ENCODE results near the gene SLC6A6. TPM values are rescaled to one million over a fixed set of nuclear protein-coding genes. Genes with fewer than 3 reads are reported as not detected.

SLC6A6 gene
- total RNA-seq, 1 donor from 2014 or later, result 14.3 TPM

GRCh38 chr3:14440531-14441239, 38.3 kb downstream of the SLC6A6 start:
- peak; percentile 18 for ATAC-seq
- intact Hi-C loops (cut with DNase I), result no loop called here
- DNase-seq (ENCODE audit: missing footprints), result no peak

GRCh38 chr3:14441240-14441919, 39.0 kb downstream of the SLC6A6 start:
- intact Hi-C loops (cut with DNase I), result no loop called here
- peak; percentile 10 for ATAC-seq
- no peak for DNase-seq (ENCODE audit: missing footprints)

GRCh38 chr3:14441920-14442300, 39.5 kb downstream of the SLC6A6 start:
- DNase-seq (ENCODE audit: missing footprints) (no peak), ATAC-seq (no peak)
- intact Hi-C loops (cut with DNase I), result no loop called here

- intact Hi-C loops (cut with DNase I), result loop anchor here (2.0 kb wide), 1 partner anchor 34 kb away; no protein-coding TSS in a partner anchor
- no peak for ATAC-seq
- DNase-seq (ENCODE audit: missing footprints), result no peak
Observed at GRCh38 chr3:14444380-14444779, 42.0 kb downstream of the SLC6A6 start.

GRCh38 chr3:14445773-14446172, 43.4 kb downstream of the SLC6A6 start:
- DNase-seq (ENCODE audit: missing footprints), result no peak
- intact Hi-C loops (cut with DNase I), result loop anchor here (2.0 kb wide), 1 partner anchor 35 kb away; no protein-coding TSS in a partner anchor
- no peak for ATAC-seq

GRCh38 chr3:14446988-14447570, 44.7 kb downstream of the SLC6A6 start:
- DNase-seq (ENCODE audit: missing footprints) (no peak), ATAC-seq (no peak)
- intact Hi-C loops (cut with DNase I), result no loop called here

GRCh38 chr3:14448063-14448462, 45.7 kb downstream of the SLC6A6 start:
- DNase-seq (ENCODE audit: missing footprints) (no peak), ATAC-seq (no peak)
- intact Hi-C loops (cut with DNase I), result no loop called here

- intact Hi-C loops (cut with DNase I), result no loop called here
- DNase-seq (ENCODE audit: missing footprints) (no peak), ATAC-seq (no peak)
Observed at GRCh38 chr3:14448756-14449727, 46.6 kb downstream of the SLC6A6 start.

GRCh38 chr3:14450506-14450905, 48.1 kb downstream of the SLC6A6 start:
- ATAC-seq (no peak), DNase-seq (ENCODE audit: missing footprints) (no peak)
- intact Hi-C loops (cut with DNase I), result no loop called here

GRCh38 chr3:14450922-14451606, 48.7 kb downstream of the SLC6A6 start:
- DNase-seq (ENCODE audit: missing footprints) (no peak), ATAC-seq (no peak)
- intact Hi-C loops (cut with DNase I), result no loop called here

- ATAC-seq, result peak; percentile 61
- intact Hi-C loops (cut with DNase I), result loop anchor here (2.0 kb wide), 1 partner anchor 49 kb away; the partner anchor contains the start of gene SLC6A6
- DNase-seq (ENCODE audit: missing footprints), result no peak
Observed at GRCh38 chr3:14451844-14452739, 49.7 kb downstream of the SLC6A6 start.

- intact Hi-C loops (cut with DNase I), result loop anchor here (2.0 kb wide), 1 partner anchor 50 kb away; the partner anchor contains the start of gene SLC6A6
- ATAC-seq (peak; percentile 95), DNase-seq (ENCODE audit: missing footprints) (peak; percentile 92)
Observed at GRCh38 chr3:14452740-14453710, 50.6 kb downstream of the SLC6A6 start.

GRCh38 chr3:14453876-14454638, 51.7 kb downstream of the SLC6A6 start:
- intact Hi-C loops (cut with DNase I), result loop anchor here (2.0 kb wide), 1 partner anchor 51 kb away; the partner anchor contains the start of gene SLC6A6
- no peak for DNase-seq (ENCODE audit: missing footprints)
- no peak for ATAC-seq

- ATAC-seq (no peak), DNase-seq (ENCODE audit: missing footprints) (no peak)
- intact Hi-C loops (cut with DNase I), result no loop called here
Observed at GRCh38 chr3:14454639-14455310, 52.4 kb downstream of the SLC6A6 start.
